ENCODE measurements around the gene CRABP2. TPM values are rescaled to one million over a fixed set of nuclear protein-coding genes. Genes with fewer than 3 reads are reported as not detected.

CRABP2 gene
- total RNA-seq, 1 experiment from 2014 or later: 1,115 TPM

- DNase-seq (ENCODE audit: low read depth, low spot score) (no peak), ATAC-seq (peak; percentile 15)
- Histone ChIP-seq H3K4me3 (ENCODE audit: low read depth in 2 of 2, low read length in 2 of 2) (peak overlapping the region in 1 of 2 experiments; percentile 11; a peak in 1 of 4 replicates), H3K27ac (ENCODE audit: low read length) (peak overlapping the region; percentile 98), H3K9me3 (ENCODE audit: control insufficient read depth, insufficient read depth, low read depth, low read length) (no peaks in the 10 kb centered on the region), H3K4me1 (ENCODE audit: control insufficient read depth, insufficient read depth, low read length) (peaks cover 78% of the 10 kb centered on the region), H3K27me3 (ENCODE audit: control insufficient read depth, insufficient read depth, low read length) (no peaks in the 10 kb centered on the region), H3K36me3 (ENCODE audit: control insufficient read depth, insufficient read depth, low read length) (no peaks in the 10 kb centered on the region; the same call in 1 of the 2 replicates)
- no TSS peak for BruUV-seq (replicated peaks)
- TF ChIP-seq TCF7L2 (IDR thresholded peaks at IDR 0.05; ENCODE audit: low read depth, low read length) (no peak), REST (IDR thresholded peaks at IDR 0.05; ENCODE audit: insufficient read depth in 1 of 2, low read depth in 2 of 2, low read length in 1 of 2) (no peak), SIN3A (IDR thresholded peaks at IDR 0.05; ENCODE audit: borderline replicate concordance, insufficient read depth, low read depth, low read length) (no peak), POLR2AphosphoS5 (IDR thresholded peaks at IDR 0.05; ENCODE audit: low read depth, low read length) (no peak), CTCF (IDR thresholded peaks at IDR 0.05) (no peak)
- ChIA-PET CTCF (interaction anchor here (2.3 to 3.6 kb wide), 2 partner anchors 15 to 27 kb away, joined by 14 to 47 read pairs; partner anchors contain the start of gene NES), POLR2A (interaction anchor here (1.1 kb wide), 1 partner anchor 58 kb away, joined by 5 read pairs; no protein-coding TSS in a partner anchor)
- in situ Hi-C loops (cut with HindIII; ENCODE audit: low pct_unique_long_range_greater_than_20kb, low sequenced_read_pairs) (no loop called here), intact Hi-C loops (cut with micrococcal nuclease; ENCODE audit: unreplicated experiment) (no loop called here)
Measured at GRCh38 chr1:156662005-156662799, 43.2 kb downstream of the CRABP2 start.

DNA sequence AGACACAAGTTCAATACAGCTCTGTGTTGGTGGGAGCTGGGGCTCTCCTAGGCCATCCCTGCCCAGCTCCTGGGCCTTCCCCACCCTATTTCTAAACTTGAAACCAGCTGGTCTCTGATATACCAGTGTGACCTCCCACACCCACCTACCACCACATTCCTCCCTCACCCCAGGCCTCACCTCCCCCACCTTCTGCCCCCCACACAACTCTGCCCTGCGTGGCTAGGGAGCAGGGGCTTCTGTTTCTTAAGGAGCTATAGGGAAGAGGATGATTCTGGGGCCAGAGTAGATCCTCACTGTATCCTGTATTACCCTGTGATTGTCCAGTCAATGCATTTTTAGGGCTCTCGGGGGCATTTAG is 44.7 kb downstream of the CRABP2 start:
- Histone ChIP-seq H3K4me1 (ENCODE audit: control insufficient read depth, insufficient read depth, low read length) (peaks cover 67% of the 10 kb centered on the region), H3K27me3 (ENCODE audit: control insufficient read depth, insufficient read depth, low read length) (no peaks in the 10 kb centered on the region), H3K36me3 (ENCODE audit: control insufficient read depth, insufficient read depth, low read length) (no peaks in the 10 kb centered on the region; the same call in 1 of the 2 replicates), H3K27ac (ENCODE audit: low read length) (peak overlapping the region; percentile 98), H3K4me3 (ENCODE audit: low read depth in 2 of 2, low read length in 2 of 2) (peak overlapping the region; percentile 23 to 69), H3K9me3 (ENCODE audit: control insufficient read depth, insufficient read depth, low read depth, low read length) (no peaks in the 10 kb centered on the region)
- CTCF ChIA-PET: interaction anchor here (0.6 to 3.6 kb wide), 9 partner anchors 9 to 159 kb away, joined by 3 to 47 read pairs (median 6); partner anchors contain the start of gene NES
- BruUV-seq (replicated peaks): TSS peak; percentile 97
- DNase-seq (ENCODE audit: low read depth, low spot score) (no peak), ATAC-seq (peak; percentile 14)
- POLR2A ChIA-PET: interaction anchor here (0.6 kb wide), 1 partner anchor 497 kb away, joined by 5 read pairs; no protein-coding TSS in a partner anchor
- intact Hi-C loops (cut with micrococcal nuclease; ENCODE audit: unreplicated experiment): loop anchor here (1.0 kb wide), 1 partner anchor 17 kb away; the partner anchor contains the start of gene NES
- TF ChIP-seq SIN3A (IDR thresholded peaks at IDR 0.05; ENCODE audit: borderline replicate concordance, insufficient read depth, low read depth, low read length) (no peak), CTCF (IDR thresholded peaks at IDR 0.05) (no peak), TCF7L2 (IDR thresholded peaks at IDR 0.05; ENCODE audit: low read depth, low read length) (no peak), POLR2AphosphoS5 (IDR thresholded peaks at IDR 0.05; ENCODE audit: low read depth, low read length) (no peak), REST (IDR thresholded peaks at IDR 0.05; ENCODE audit: insufficient read depth in 1 of 2, low read depth in 2 of 2, low read length in 1 of 2) (no peak)
- in situ Hi-C loops (cut with HindIII; ENCODE audit: low pct_unique_long_range_greater_than_20kb, low sequenced_read_pairs): no loop called here

Measured in Panc1 (cell line).